GM19193 (cell line): ENCODE results near the gene TFDP3.

Experiments used
- POLR2A ChIP-seq: IDR thresholded peaks from 4 replicates; pipeline ENCODE4 v1.6.1; 2011; ENCODE audit not compliant: insufficient read depth, insufficient read length; ENCODE audit errors: extremely low read depth

The TFDP3 gene, protein sequence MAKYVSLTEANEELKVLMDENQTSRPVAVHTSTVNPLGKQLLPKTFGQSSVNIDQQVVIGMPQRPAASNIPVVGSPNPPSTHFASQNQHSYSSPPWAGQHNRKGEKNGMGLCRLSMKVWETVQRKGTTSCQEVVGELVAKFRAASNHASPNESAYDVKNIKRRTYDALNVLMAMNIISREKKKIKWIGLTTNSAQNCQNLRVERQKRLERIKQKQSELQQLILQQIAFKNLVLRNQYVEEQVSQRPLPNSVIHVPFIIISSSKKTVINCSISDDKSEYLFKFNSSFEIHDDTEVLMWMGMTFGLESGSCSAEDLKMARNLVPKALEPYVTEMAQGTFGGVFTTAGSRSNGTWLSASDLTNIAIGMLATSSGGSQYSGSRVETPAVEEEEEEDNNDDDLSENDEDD

DNA sequence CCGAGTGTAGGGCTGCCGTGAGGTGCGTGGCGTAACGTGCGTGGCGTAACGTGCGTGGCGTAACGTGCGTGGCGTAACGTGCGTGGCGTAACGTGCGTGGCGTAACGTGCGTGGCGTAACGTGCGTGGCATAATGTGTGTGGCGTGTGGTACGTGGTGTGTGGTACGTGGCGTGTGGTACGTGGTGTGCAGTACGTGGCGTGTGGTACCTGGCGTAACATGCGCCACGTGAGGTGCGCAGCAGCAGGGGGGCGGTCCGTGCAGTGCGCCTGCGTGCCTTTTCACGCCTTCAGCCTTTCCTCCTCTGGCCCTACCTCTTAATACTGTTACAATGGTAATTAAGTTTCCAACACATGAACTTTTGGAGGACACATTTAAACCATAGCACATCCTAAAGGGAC lies at the start of gene TFDP3:
Gene TFDP3, minus strand, starts transcription at position 26 of the 400 bp plus-strand sequence. CDS start 95 bp downstream, outside the sequence.
- TF ChIP-seq POLR2A = no peak

DNA sequence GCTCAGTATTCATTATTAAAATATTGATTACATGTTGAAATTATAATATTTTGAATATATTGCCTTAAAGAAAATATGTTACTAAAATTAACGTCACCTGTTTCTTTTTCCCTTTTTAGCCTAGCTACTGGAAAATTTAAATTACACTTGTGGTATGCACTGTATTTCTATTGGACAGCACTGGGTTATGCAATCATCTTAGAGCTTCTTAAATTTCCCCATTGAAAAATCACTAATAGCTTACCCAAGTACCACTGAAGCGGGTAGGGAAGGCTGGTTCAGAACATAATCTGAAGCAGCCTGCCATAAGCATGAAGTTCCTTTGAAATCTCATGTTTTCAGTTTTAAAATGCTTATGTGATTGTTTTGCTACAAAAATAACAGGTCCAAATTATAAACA lies 49.5 kb upstream of the TFDP3 start:
- TF ChIP-seq POLR2A = no peak

DNA sequence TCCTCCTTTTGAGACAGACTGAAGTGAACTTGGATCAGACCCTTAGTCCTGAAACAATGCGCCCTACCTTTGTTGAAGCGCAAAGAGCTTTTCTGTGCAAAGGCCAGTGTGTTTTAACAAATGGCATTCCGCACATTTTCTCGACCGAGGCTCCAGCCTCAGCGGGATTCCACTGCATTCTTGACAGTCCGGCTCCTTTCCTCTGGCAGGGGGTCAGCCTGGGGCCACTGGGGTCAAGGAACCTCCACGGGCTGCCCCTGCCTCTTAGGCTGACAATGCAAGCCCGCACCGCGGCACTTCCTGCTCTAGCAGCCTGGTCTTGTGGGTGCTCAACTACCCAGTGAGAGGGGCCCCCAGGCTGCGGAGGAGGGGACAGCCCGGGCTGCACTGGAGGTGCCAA lies 47.2 kb upstream of the TFDP3 start:
- TF ChIP-seq POLR2A = no peak

DNA sequence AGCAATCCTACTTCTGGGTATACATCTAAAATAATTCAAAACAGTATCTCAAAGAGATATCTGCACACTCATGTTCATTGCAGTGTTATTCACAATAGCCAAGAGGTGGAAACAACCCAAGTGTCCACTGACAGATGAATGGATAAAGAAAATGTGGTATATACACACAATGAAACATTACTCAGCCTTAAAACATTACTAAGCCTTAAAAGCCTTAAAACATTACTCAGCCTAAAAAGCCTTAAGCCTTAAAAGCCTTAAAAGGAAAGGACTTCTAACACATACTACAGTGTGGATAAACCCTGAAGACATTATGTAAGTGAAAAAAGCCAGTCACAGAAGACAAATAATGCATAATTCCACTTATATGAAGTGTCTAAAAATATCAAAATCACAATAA lies 40.3 kb upstream of the TFDP3 start:
- no peak for TF ChIP-seq POLR2A

DNA sequence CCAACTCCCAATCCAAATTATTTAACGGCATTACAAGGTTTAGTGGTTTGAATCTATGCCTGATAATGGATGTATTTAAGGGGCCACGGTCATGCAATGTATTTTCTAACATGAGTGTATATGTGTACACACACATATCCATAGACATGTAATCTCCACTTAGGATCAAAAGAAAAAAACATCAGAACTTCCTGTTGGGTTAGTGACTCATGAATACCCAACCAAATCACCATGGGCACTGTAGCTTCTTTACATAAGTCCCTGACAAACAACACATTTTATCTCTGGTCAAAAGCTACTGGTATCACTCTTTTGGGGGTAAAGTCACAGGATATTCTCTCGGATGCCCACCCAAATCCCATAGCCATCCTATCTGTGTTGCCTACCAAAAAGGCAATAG lies 36.5 kb upstream of the TFDP3 start:
- no peak for TF ChIP-seq POLR2A

DNA sequence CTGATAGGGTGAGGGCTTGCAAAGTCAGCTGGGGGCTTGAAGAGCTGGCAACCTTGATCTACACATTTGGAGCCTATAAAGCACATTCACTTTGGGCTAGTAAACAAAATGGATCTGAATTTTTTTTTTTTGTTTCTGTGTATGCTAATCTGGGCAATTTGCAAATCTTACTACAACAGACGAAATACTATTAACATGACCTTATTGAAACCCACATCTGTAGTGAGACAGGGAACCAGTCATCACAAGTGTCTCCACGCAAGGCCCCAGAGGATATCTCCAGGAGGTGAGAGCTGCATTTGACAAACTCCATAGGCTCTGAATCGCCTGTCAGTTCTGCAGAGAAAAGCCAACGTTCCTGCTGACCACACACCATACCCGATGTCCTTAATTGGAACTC lies 33.0 kb upstream of the TFDP3 start:
- no peak for TF ChIP-seq POLR2A

DNA sequence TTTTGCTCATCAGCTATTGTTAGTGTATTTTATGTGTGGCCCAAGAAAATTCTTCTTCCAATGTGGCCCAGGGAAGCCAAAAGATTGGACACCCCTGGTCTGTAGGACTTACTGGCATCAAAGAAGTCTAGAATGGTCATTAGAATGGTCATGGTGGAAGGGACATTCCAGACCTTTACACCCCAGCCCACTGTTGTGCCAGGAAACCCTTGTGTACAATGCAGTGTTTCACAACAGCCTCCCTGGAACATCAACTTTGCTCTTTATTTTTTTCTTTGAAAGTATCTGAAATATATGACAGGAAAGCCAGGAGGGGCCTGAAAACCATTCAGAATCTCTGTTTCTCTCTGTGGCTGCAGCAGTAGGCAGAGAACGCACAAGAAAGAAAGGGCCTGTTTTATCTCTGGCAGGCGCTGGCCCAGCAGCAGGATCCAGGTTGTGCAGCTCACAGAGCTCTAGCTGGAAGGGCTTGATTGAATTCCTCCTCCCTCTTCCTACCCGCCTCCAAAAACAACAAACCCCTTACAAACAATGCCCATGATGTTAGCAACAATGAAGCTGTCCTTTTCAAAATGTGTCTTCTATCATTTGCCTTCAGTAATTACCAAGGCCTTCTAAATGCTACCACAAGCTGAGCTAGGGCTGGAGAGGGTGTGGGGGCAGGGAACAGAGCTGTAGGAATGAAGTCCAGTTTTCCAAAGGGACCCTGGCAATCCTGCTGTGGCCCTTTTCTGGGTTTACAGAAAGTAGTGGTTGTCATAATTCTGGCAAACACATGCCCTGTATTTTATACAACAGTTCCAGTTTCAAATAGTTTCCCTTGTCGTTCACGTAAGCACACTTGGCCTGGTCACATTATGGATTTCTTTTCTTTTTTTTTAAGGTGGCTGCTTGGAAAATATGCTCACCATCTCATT lies 32.3 kb upstream of the TFDP3 start:
- no peak for TF ChIP-seq POLR2A

DNA sequence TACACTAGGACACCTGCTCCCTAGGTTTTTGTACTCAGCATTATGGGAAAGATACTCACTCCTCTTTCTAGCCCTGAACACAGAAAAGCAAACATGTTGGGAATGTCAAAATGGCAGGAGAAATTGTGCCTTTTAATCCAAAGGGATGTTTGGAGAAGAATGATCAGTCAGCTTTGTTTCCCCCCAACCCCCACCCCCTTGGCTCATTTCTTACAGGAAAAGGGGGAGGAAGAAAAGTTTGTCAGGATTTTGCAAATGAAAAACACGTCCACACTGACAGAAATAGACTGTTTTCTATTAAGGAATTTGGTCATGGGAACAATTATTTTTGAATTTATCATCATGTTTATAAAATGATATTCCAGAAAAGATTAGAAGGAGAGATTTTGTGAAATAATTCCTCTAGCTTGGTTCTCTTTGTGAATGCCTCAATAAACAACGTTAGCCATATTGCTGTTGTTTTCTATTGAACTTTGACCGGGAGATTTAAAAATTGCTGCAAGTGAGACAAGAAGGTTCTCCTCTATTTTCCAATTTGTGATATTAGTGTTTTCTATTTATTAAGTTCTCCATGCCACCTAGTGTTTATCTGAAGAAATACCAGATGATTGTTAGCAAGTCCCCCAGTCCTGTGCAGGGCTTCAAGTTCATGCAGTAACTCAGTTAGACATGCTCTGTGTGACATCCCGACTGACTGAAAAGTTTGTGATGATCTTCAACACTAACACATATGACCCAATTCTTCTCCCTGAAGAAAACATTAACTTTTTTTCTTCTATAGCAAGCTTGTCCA lies 31.3 kb upstream of the TFDP3 start:
- TF ChIP-seq POLR2A = no peak

DNA sequence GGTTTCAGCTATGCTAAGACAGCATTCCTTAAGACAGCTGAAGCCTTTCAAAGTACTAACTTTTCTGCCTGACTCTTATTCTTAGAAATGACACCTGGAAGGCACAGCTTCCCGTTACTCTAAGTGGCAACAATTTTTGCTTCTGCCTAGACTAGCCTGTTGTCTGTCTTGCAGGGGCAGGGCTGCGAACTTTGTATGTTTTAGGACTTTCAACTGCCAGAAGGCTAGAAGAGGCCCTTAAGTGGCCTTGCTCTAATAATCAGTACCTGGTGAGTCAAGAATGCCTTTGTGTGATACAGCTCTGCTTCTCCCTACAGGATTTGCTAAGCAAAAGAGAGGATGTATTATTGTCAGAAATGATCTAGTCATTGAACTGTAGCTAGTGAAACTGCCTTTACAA lies 30.0 kb upstream of the TFDP3 start:
- no peak for TF ChIP-seq POLR2A

DNA sequence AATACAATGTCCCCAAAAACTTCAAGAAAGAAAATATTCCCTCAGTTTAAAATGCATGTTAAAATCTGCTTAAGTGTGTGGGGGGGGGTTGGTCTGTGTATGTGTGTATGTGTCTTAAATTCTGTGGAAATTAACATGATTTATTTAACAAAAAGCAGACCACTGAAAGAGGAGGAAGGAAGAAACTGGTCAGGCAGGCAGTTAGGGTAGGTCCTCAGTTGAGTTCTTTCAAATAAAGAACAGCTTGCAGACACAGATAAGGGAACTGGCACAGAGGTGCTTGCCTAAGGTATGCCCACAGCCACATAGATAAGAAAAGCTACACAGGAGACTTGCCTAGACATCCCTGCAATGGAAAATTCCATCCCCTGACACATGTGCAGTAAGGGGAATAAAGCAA lies 28.8 kb upstream of the TFDP3 start:
- no peak for TF ChIP-seq POLR2A

DNA sequence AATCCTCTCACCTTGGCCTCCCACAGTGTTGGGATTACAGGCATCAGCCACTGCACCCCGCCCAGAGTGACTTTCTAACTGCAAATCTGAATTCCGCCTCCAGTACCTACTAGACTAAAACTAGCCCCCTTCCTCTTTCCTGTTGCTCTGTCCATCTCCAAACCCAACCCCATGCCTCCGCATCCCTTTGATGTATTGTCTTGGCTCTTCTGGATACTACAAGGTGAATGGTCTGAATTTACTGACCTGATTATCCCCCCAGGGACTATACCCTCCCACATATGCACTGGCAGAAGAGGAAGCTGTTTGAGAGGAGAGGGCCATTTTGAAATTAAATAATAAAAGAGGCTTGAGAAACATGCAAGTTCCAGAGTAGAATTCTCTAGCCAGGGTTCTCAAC lies 17.7 kb upstream of the TFDP3 start:
- TF ChIP-seq POLR2A = no peak

DNA sequence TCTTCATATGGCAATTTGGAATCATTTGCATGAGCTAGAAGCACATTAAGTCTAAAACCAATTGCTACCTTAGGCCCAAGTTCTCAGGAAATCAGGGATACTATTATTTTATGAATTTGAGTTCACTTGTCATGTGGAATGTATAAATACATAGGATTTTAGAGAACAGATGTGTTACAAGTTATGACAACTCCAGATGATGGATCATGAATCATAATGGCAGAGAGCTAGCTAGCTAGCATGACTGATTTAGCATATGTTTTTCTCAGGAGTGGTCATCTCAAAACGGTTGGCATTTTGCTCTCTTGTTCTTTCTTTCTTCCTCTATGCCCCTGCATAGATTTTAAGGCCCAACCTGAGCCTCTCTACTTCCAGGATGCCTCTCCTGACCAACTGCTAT lies 14.2 kb upstream of the TFDP3 start:
- TF ChIP-seq POLR2A = no peak

DNA sequence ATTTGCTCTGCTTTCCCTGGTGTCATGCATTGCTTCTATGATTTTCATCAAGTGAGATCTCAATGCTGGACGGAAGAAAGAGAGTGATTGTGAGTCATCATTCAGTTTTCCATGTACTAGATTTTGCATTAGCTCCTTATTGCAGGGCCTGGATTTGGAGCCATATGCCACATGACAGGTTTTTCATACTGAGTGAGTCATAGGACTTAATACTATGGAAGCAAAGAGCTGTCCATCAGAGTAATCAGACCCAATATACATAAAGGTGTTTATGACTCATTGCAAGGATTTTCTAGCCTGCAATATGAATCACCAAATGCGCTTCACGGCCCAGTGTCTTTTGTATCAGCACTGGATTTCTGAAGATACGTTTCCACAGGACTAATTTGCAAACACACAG lies 11.2 kb upstream of the TFDP3 start:
- no peak for TF ChIP-seq POLR2A

DNA sequence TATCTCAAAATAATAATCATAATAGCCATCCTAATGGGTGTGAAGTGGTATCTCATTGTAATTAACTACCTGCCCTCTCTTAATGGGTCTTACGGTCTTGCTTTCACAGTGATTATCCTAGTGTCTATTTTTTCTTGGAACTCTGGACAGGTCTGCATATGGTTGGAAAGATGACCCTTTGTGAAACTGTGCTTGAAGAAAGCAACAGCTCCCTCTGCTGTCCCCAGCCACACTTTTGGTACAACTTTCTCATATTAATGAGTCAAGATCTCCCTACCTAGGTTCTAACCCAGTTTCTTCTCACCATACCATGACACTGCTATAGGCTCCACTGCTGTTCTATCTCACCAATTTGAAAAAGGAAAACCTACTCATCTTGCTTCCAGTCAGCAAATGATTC lies 2.4 kb downstream of the TFDP3 start:
- TF ChIP-seq POLR2A = no peak

DNA sequence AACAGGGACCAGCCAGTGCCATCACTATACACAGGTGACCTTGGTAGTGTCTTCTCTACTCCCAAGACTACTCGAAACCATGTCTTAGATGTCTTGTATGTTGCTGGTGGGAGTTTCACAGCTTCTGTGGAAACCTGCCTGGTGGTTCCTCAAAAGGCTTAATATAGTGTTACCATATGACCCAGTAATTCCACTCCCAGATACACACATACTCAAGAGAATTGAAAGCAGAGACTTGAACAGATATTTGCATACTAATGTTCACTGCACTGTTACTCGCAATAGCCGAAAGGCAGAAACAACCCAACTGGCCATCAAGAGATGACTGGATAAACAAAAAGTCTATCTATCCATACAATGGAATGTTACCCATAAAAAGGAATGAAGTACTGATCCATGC lies 3.1 kb downstream of the TFDP3 start:
- no peak for TF ChIP-seq POLR2A
